ENCODE data around the gene FKBP1A.
A peak's percentile ranks its signal among the peaks of the same experiment; 100 is the strongest.

Gene FKBP1A

GRCh38 chr20:1438361-1438760 lies 45.5 kb upstream of the FKBP1A start:
- Histone ChIP-seq H3K4me2 (ENCODE audit: low read length, poor library complexity, severe bottlenecking) (no peak overlapping the region), H2BK120ac (ENCODE audit: low read depth, low read length) (no peak overlapping the region), H2BK12ac (ENCODE audit: low read length in 2 of 2) (no peak overlapping the region), H3K79me1 (replicated peaks; ENCODE audit: low read length, poor library complexity, severe bottlenecking) (peaks cover 4% of the 10 kb centered on the region), H3K23ac (ENCODE audit: low read length in 2 of 2) (no peak overlapping the region), H3K4me3 (ENCODE audit: insufficient read depth in 1 of 2, low read depth in 1 of 2, low read length in 2 of 2) (no peak overlapping the region), H4K8ac (ENCODE audit: low read length) (no peak overlapping the region), H3K27me3 (ENCODE audit: control insufficient read depth in 1 of 2, insufficient read depth in 1 of 2, low read length in 2 of 2) (no peaks in the 10 kb centered on the region), H3K4ac (ENCODE audit: low read depth in 1 of 2, low read length in 2 of 2) (no peak overlapping the region), H2AFZ (ENCODE audit: low read depth, low read length) (no peak overlapping the region), H2BK5ac (ENCODE audit: low read depth, low read length, poor library complexity, severe bottlenecking) (no peak overlapping the region), H3K9ac (ENCODE audit: low read length) (no peak overlapping the region), H3K36me3 (ENCODE audit: control insufficient read depth in 1 of 2, insufficient read depth in 2 of 2, low read depth in 1 of 2, low read length in 2 of 2) (peaks cover 31 to 35% of the 10 kb centered on the region in 2 experiments), H2BK15ac (ENCODE audit: low read depth, poor library complexity, severe bottlenecking) (no peak overlapping the region), H3K9me3 (ENCODE audit: control insufficient read depth, low read length) (no peaks in the 10 kb centered on the region), H3K18ac (ENCODE audit: low read depth in 1 of 2, low read length in 2 of 2) (no peak overlapping the region), H3K14ac (ENCODE audit: low read length in 2 of 2) (no peak overlapping the region), H2AK5ac (ENCODE audit: low read length, severe bottlenecking) (no peak overlapping the region), H3K4me1 (ENCODE audit: control insufficient read depth, insufficient read depth, low read depth, low read length) (no peaks in the 10 kb centered on the region), H3K27ac (ENCODE audit: low read length, poor library complexity, severe bottlenecking) (no peak overlapping the region), H4K91ac (ENCODE audit: low read length) (no peak overlapping the region)
- no peak for DNase-seq
- WGBS = 56% methylated on average over 1 of the region's 1 CpG

GRCh38 chr20:1437235-1437904 lies 44.5 kb upstream of the FKBP1A start:
- H3K9me3 ChIP-seq (ENCODE audit: control insufficient read depth, low read length) = no peaks in the 10 kb centered on the region
- no peaks in the 10 kb centered on the region for H3K4me1 ChIP-seq (ENCODE audit: control insufficient read depth, insufficient read depth, low read depth, low read length)
- peaks cover 21 to 26% of the 10 kb centered on the region in 2 experiments for H3K36me3 ChIP-seq (ENCODE audit: control insufficient read depth in 1 of 2, insufficient read depth in 2 of 2, low read depth in 1 of 2, low read length in 2 of 2)
- no peak overlapping the region for H2AK5ac ChIP-seq (ENCODE audit: low read length, severe bottlenecking)
- H2BK12ac ChIP-seq (ENCODE audit: low read length in 2 of 2) = no peak overlapping the region
- no peak overlapping the region for H2BK120ac ChIP-seq (ENCODE audit: low read depth, low read length)
- no peak overlapping the region for H3K9ac ChIP-seq (ENCODE audit: low read length)
- H3K79me1 ChIP-seq (replicated peaks; ENCODE audit: low read length, poor library complexity, severe bottlenecking) = peaks cover 1% of the 10 kb centered on the region
- no peak overlapping the region for H3K14ac ChIP-seq (ENCODE audit: low read length in 2 of 2)
- no peak overlapping the region for H3K4me2 ChIP-seq (ENCODE audit: low read length, poor library complexity, severe bottlenecking)
- no peak overlapping the region for H2BK5ac ChIP-seq (ENCODE audit: low read depth, low read length, poor library complexity, severe bottlenecking)
- no peak overlapping the region for H3K4ac ChIP-seq (ENCODE audit: low read depth in 1 of 2, low read length in 2 of 2)
- 18% methylated on average over 4 of the region's 5 CpGs for WGBS
- no peak overlapping the region for H3K18ac ChIP-seq (ENCODE audit: low read depth in 1 of 2, low read length in 2 of 2)
- H2BK15ac ChIP-seq (ENCODE audit: low read depth, poor library complexity, severe bottlenecking) = no peak overlapping the region
- H3K27me3 ChIP-seq (ENCODE audit: control insufficient read depth in 1 of 2, insufficient read depth in 1 of 2, low read length in 2 of 2) = no peaks in the 10 kb centered on the region
- H3K4me3 ChIP-seq (ENCODE audit: insufficient read depth in 1 of 2, low read depth in 1 of 2, low read length in 2 of 2) = no peak overlapping the region
- no peak overlapping the region for H3K23ac ChIP-seq (ENCODE audit: low read length in 2 of 2)
- no peak overlapping the region for H3K27ac ChIP-seq (ENCODE audit: low read length, poor library complexity, severe bottlenecking)
- DNase-seq = peak; percentile 85
- no peak overlapping the region for H4K91ac ChIP-seq (ENCODE audit: low read length)
- no peak overlapping the region for H4K8ac ChIP-seq (ENCODE audit: low read length)
- H2AFZ ChIP-seq (ENCODE audit: low read depth, low read length) = no peak overlapping the region

GRCh38 chr20:1436263-1436662 lies 43.4 kb upstream of the FKBP1A start:
- Histone ChIP-seq H3K4me3 (ENCODE audit: insufficient read depth in 1 of 2, low read depth in 1 of 2, low read length in 2 of 2) (no peak overlapping the region), H2BK5ac (ENCODE audit: low read depth, low read length, poor library complexity, severe bottlenecking) (no peak overlapping the region), H4K8ac (ENCODE audit: low read length) (no peak overlapping the region), H2AK5ac (ENCODE audit: low read length, severe bottlenecking) (no peak overlapping the region), H3K79me1 (replicated peaks; ENCODE audit: low read length, poor library complexity, severe bottlenecking) (no peaks in the 10 kb centered on the region), H2AFZ (ENCODE audit: low read depth, low read length) (no peak overlapping the region), H4K91ac (ENCODE audit: low read length) (no peak overlapping the region), H3K9ac (ENCODE audit: low read length) (no peak overlapping the region), H3K36me3 (ENCODE audit: control insufficient read depth in 1 of 2, insufficient read depth in 2 of 2, low read depth in 1 of 2, low read length in 2 of 2) (peaks cover 10 to 16% of the 10 kb centered on the region in 2 experiments), H2BK15ac (ENCODE audit: low read depth, poor library complexity, severe bottlenecking) (no peak overlapping the region), H3K27me3 (ENCODE audit: control insufficient read depth in 1 of 2, insufficient read depth in 1 of 2, low read length in 2 of 2) (no peaks in the 10 kb centered on the region), H3K4ac (ENCODE audit: low read depth in 1 of 2, low read length in 2 of 2) (no peak overlapping the region), H2BK12ac (ENCODE audit: low read length in 2 of 2) (no peak overlapping the region), H3K18ac (ENCODE audit: low read depth in 1 of 2, low read length in 2 of 2) (no peak overlapping the region), H3K14ac (ENCODE audit: low read length in 2 of 2) (no peak overlapping the region), H2BK120ac (ENCODE audit: low read depth, low read length) (no peak overlapping the region), H3K27ac (ENCODE audit: low read length, poor library complexity, severe bottlenecking) (no peak overlapping the region), H3K23ac (ENCODE audit: low read length in 2 of 2) (no peak overlapping the region), H3K4me2 (ENCODE audit: low read length, poor library complexity, severe bottlenecking) (no peak overlapping the region), H3K4me1 (ENCODE audit: control insufficient read depth, insufficient read depth, low read depth, low read length) (no peaks in the 10 kb centered on the region), H3K9me3 (ENCODE audit: control insufficient read depth, low read length) (no peaks in the 10 kb centered on the region)
- DNase-seq = no peak
- WGBS = 87% methylated on average over 7 of the region's 8 CpGs

- H3K14ac ChIP-seq (ENCODE audit: low read length in 2 of 2) = no peak overlapping the region
- no peak overlapping the region for H3K4me2 ChIP-seq (ENCODE audit: low read length, poor library complexity, severe bottlenecking)
- H3K9me3 ChIP-seq (ENCODE audit: control insufficient read depth, low read length) = no peaks in the 10 kb centered on the region
- no peaks in the 10 kb centered on the region for H3K4me1 ChIP-seq (ENCODE audit: control insufficient read depth, insufficient read depth, low read depth, low read length)
- no peak overlapping the region for H3K23ac ChIP-seq (ENCODE audit: low read length in 2 of 2)
- H3K4ac ChIP-seq (ENCODE audit: low read depth in 1 of 2, low read length in 2 of 2) = peak overlapping the region in 1 of 2 experiments; percentile 4
- H2AFZ ChIP-seq (ENCODE audit: low read depth, low read length) = no peak overlapping the region
- no peak overlapping the region for H4K91ac ChIP-seq (ENCODE audit: low read length)
- peak overlapping the region; percentile 42 to 94 for H2BK12ac ChIP-seq (ENCODE audit: low read length in 2 of 2)
- DNase-seq = no peak
- peak overlapping the region; percentile 34 to 56 for H3K18ac ChIP-seq (ENCODE audit: low read depth in 1 of 2, low read length in 2 of 2)
- H3K36me3 ChIP-seq (ENCODE audit: control insufficient read depth in 1 of 2, insufficient read depth in 2 of 2, low read depth in 1 of 2, low read length in 2 of 2) = peaks cover 6 to 7% of the 10 kb centered on the region in 2 experiments
- H4K8ac ChIP-seq (ENCODE audit: low read length) = peak overlapping the region; percentile 5
- H2BK5ac ChIP-seq (ENCODE audit: low read depth, low read length, poor library complexity, severe bottlenecking) = no peak overlapping the region
- H3K4me3 ChIP-seq (ENCODE audit: insufficient read depth in 1 of 2, low read depth in 1 of 2, low read length in 2 of 2) = no peak overlapping the region
- H3K9ac ChIP-seq (ENCODE audit: low read length) = no peak overlapping the region
- H3K27ac ChIP-seq (ENCODE audit: low read length, poor library complexity, severe bottlenecking) = no peak overlapping the region
- no peaks in the 10 kb centered on the region for H3K27me3 ChIP-seq (ENCODE audit: control insufficient read depth in 1 of 2, insufficient read depth in 1 of 2, low read length in 2 of 2)
- no peak overlapping the region for H2BK120ac ChIP-seq (ENCODE audit: low read depth, low read length)
- peak overlapping the region; percentile 17 for H2AK5ac ChIP-seq (ENCODE audit: low read length, severe bottlenecking)
- no peaks in the 10 kb centered on the region for H3K79me1 ChIP-seq (replicated peaks; ENCODE audit: low read length, poor library complexity, severe bottlenecking)
- H2BK15ac ChIP-seq (ENCODE audit: low read depth, poor library complexity, severe bottlenecking) = no peak overlapping the region
These were observed 42.5 kb upstream of the FKBP1A start for GRCh38 chr20:1435337-1435699.
